Measurements from ENCODE around the gene PRR7.
A peak's percentile ranks its signal among the peaks of the same experiment; 100 is the strongest.

PRR7 gene

DNA sequence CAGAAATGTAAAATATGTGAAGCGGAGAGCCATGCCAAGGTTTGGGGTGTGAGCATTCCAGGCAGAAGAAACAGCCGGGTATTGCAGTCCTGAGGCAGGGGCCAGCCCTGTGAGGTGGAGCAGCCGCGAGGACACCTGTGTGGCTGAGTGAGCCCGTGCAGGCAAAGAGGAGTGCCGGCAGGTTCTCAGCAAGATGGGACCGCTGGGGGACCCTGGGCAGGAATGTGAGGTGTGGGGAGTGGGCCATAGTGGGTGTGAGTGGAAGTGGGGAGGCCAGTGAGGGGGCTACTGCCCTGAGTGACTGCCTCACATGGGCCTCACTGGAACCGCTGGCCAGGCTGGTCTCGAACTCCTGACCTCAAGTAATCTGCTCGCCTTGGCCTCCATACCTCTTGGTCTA lies 8.1 kb upstream of the PRR7 start:
- no peak for DNase-seq

DNA sequence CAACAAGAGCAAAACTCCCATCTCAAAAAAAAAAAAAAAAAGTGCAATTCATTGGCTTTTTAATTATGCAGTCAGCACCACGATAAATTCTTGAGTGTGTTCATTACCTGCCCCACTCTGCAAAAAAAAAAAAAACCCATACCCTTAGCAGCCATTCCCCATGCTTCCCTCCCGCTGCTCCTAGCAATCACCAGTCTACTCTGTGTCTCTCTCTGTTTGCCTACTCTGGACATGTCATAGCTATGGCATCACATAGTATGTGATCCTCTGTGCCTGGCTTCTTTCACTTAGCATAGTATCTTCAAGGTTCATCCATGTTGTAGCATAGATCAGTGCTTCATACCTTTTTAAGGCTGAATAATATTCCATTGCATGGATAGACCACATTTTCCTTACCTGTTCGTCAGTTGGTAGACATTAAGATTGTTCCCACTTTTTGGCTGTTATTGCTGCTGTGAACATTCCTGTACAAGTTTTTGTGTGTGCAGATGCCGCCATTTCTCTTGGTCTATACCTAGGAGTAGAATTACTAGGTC lies 7.0 kb upstream of the PRR7 start:
- no peak for DNase-seq

DNA sequence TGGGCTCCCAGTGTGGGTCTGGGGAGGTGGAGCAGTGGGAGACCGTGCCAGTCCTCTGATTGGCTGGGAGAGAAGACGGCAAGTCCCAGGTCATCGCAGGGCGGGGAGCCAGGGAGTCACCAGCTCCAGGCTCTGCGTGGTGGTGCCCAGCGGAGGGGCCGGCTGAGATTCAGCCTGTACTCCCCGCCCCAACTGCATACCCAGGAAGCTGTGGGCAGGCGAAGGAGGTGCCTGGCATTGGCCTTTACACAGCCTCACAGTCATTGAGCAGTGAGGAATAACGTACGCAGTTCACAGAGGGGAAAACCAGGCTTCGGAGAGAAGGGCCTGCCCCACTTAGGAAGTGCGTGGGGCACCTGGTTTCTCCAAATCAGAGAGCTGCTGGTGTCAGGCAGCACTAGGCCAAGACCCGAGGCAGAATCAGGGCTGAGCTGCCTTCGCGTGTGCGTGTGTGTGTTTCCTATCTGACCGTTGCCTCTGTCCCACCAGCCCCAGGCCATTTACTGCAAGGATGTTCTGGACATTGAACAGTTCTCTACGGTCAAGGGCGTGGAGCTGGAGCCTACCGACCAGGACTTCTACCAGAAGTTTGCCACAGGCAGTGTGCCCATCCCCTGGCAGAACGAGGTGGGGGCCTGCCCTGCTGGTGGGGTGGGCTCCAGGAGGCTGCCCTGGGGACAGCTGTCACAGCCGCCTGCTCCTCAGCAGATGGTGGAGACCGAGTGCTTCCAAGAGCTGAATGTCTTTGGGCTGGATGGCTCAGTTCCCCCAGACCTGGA lies 6.2 kb upstream of the PRR7 start:
- no peak for DNase-seq

- DNase-seq: no peak
These were observed 5.4 kb upstream of the PRR7 start for GRCh38 chr5:177440990-177441780.

DNA sequence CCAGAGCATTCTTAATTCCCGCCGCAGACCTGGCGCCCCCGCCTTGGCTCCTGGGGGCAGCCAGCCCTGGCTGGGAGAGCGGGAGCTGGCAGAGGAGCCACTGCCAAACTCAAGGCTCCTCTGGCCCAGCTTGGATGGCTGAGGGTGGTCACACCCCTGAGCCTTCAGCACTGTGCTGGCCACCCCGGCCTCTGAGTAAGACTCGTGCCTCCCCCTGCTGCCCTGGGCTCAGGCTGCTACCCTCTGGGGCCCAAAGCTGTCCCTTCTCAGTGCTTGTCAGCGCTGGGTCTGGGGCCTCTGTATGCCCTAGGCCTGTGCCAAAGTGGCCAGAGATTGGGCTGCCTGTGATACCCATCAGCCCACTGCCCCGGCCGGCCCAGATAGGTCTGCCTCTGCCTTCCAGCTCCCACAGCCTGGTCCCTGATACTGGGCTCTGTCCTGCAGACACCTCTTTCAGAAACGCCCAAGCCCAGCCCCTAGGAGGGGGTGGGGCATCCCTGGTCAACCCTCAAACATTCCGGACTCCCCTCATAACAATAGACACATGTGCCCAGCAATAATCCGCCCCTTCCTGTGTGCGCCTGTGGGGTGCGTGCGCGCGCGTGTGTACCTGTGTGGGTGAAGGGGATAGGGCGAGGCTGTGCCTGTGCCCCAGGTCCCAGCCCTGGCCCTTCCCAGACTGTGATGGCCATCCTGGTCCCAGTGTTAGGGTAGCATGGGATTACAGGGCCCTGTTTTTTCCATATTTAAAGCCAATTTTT lies 4.4 kb upstream of the PRR7 start:
- DNase-seq: no peak

- DNase-seq: no peak
These were observed 3.2 kb upstream of the PRR7 start for GRCh38 chr5:177443144-177443983.

DNA sequence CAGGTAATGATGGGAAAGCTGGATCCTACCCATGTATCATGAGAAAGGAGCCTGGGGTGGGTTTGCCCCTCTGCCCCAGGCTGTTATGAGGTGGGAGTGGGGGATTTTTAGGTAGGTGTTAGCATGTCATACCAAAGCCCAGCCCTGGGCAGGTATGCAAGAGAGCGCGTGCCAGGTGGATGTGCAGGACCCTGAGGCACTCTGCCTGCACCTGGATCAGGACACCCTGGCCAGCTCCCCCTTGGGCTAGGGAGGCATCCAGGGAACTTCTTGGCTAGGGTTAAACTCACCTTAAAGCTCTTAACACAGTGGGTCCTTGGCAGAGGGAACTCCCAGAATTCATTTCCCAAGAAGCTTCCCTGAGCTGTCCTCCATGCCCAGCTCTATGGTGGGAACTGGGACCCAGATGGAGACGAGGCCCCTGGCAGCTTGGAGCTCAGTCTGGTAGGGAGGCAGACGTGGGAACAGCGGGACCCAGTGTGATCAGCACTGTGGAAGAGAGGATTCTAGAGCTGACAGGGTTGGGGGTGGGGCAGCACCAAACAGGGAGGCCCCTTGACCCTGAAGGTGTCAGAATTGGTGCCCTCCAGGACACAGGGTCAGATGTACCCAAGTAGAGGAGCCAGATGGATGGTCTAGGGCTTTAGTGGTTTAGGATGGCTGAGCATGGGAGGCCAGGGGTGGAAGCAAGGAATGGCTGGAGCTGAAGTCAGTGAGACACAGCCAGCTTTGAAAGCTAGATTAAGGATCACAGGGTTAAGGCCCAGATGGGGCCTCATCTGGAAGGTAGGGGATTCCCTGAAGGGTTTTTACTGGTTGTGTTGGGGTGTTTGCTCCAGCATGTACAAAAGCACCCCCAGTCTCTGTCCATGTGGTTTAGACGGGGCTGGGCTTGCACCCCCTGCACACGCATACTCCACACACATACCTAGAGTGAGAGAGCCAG lies 2.2 kb upstream of the PRR7 start:
- no peak for DNase-seq

- DNase-seq: no peak
These were observed 1.3 kb upstream of the PRR7 start for GRCh38 chr5:177445052-177445916.

DNA sequence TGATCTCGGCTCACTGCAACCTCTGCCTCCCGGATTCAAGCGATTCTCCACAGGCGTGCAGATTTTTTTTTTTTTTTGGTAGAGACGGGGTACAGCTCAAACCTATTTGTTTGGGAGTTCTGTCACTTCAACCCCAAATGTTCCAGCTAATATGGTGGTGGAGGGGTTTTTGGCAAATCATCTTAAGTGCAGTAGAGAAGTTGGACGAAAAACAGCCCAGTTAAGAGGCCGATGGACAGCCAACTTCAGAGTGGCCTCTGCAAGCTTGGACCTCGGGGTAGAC lies 756 bp upstream of the PRR7 start:
- no peak for DNase-seq

- peak; percentile 66 for DNase-seq
These were observed 524 bp downstream of the PRR7 start for GRCh38 chr5:177447066-177447610.

GRCh38 chr5:177447611-177448243 lies 1.1 kb downstream of the PRR7 start:
- peak; percentile 44 for DNase-seq

- no peak for DNase-seq
These were observed 1.8 kb downstream of the PRR7 start for GRCh38 chr5:177448244-177448950.

- no peak for DNase-seq
These were observed 2.8 kb downstream of the PRR7 start for GRCh38 chr5:177449140-177450061.

- no peak for DNase-seq
These were observed 4.2 kb downstream of the PRR7 start for GRCh38 chr5:177450667-177451424.

DNA sequence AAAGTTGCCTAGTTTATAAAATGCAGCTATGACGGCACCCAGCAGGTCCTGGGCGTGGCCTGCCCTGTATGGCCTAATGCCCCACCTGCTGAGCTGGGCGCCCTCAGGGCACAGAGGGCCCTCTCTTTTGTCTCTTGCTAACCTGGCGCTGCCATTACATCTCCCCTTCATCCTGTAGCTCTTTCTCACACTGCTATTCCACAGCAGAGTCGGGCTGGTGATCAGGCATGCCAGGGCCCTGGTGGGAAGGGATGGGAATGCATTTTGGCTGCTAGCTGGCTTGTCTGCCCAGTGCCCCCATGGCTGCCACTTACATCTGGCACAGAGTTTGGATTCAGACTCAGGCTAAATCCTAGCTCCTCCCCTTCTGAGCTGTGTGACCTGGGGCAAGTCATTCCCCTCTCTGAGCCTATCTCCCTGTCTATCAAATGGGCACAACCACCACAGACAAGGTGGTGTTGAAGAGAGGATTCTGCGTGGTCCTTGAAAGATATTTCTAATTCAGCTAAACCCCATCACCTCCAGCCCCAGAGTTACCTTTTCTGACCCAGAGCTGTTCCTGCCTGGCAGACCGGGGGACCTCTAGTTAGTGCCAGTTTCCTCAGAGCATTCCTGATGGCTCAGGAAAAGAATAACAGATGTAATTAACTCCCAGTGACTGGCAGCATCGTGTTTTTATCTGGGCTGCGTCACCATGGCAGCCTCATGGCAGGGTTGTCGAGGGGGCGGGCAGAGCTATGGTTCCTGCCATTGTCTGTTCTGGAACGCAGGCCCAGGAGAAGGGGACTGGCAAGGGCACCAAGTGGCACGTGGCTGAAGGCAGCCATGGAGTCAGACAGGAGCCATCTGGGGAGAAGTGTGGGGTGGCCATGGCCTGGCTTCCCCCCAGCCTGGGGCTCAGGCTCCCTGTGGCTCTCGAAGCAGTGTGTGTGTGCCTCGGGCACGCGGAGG lies 6.3 kb downstream of the PRR7 start:
- DNase-seq: peak; percentile 57

Data from NCI-H146 (cell line).